CD4-positive, alpha-beta T cell treated with Interleukin-15 for 4 hours (primary cell): ENCODE measurements around the gene TSSK6.

Experiments used
- DNase-seq: peaks from one replicate; pipeline ENCODE4 v3.0.0-alpha.2; 2020; ENCODE audit warnings: low spot score

The TSSK6 gene

DNA sequence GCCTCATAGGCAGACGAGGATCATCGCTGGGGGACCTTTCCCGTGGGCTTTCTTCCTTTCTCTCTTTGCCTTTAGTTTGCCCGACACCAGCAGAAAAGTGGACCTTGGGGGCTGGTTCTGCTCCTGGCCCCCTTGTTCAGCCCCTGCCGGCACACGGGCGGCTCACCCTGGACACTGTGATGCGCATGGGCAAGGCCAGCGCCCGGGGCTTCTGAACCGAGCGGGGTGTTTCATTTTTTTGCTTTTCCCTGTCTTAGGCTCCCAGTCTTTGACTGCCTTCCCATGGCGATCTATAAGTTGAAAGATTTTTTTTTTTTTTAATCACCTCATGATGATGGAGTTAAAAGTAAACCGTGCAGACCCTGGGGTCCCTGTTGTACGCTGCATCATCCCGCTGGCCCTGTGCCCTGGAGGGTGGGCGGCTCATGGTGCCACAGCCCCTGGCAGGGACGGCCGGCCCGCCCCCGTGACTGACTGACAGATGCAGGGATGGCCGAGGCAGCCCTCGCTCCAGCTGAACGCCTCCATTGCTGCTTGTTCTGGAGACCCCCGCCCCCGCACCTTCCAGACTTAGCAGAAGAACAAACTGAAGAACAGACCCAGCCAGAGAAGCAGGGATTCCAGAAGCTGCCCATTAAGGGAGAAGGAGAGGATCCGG lies 9.6 kb downstream of the TSSK6 start:
- no peak for DNase-seq

DNA sequence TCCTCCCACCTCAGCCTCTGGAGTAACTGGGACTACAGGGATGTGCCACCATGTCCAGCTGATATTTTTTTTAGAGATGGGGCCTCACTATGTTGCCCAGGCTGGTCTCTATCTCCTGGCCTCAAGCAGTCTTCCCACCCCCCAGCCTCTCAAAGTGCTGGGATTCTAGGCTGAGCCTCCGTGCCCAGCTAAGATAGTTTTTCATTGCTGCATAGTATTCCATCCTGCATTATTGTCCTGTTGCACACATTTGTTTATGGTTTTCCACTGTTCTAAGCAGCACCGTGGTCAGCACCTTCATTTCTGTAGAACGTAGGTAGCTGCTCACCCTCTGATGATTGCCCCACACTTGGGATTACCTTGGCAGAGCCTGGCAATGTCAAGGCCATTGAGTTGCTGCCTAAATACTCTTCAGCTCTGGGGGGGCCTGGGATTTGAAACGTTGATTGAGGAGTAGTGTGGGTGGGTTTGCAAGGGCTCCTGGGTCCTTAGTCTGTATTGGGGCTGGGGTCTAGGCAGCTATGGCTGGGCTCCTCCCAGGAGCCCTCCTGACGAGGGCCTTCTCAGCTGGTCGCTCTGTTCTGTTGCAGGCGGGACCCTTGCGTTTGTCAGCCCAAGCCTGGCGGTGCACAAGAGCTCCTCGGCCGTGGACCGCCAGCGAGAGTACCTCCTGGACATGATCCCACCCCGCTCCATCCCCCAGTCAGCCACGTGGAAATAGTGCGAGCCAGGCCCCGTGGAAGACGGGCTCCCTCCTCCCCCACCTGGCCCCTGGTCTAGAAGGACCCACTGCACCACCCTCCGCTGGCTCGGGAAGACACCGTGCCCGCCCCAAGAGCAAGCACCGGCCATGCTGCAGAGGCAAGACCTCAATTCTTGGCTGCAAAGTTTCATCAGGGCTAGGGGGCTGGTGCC lies 10.3 kb downstream of the TSSK6 start:
- no peak for DNase-seq

DNA sequence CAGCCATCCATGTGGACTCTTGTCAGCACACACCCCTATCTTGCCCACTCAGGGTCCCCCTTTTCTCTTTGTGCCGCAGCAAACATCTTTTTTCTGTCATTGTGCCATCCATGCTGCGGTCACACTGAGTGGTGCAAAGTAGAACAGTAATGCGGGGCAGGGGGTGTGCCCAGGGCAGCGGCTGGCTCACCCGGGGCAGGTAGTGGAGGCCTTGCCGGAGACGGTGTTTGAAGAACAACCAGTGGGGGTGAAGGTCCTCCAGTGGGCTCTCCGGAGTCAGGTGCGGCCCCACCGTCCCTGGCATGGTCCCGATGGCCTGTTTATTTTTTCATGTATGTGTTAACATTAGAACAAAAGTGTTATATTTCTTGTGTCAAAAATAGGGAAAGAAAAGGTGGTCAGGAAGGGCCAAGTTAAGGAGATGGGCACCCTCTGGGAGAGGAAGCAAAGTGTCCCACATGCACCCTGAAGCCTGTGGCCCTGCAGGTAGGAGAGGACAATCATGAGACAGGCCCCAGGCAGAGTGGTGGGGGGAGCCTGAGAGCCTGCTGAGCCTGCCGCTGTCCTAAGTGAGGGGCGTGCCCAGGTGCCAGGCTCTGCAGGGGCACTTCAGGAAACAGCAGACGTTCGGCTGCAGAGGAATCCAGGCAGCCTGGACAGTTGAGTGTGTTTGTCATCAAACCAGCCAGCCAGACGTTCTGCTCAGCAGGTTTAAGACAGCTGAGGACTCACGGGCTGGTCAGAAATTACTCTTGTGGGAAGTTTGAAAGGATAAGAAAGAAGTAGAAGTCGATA lies 12.3 kb downstream of the TSSK6 start:
- DNase-seq, result no peak

DNA sequence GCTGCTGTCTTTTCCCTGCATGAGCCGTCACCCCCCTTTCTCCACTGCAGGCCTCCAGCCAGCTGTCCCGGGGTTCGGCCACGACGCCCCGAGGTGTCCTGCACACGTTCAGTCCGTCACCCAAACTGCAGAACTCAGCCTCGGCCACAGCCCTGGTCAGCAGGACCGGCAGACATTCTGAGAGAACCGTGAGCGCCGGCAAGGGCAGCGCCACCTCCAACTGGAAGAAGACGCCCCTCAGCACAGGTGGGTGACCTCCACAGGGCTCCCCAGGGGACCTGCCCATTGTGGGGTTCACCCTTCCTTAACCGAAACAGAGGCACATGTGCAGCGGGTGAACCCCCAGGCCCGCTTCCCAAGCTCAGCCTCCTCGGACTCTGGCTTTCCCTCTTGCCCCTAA lies 13.1 kb downstream of the TSSK6 start:
- no peak for DNase-seq

DNA sequence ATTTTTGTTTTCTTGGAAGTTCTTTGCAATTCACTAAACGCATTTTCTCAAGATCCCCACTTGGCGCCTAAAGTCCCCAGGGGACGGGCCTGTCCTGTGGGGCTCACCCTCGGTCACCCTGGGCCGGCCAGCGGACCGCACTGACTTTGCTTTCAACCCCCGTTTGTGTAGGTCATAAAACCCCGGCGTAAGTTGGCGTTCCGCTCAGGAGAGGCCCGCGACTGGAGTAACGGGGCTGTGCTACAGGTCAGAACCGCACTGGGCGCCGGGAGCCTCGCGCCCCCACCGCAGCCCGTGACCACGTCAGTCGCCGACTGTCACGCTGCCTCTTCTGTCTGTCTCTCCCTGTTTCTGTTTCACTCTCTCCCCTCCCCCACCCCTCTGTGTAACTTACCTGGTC lies 13.6 kb downstream of the TSSK6 start:
- DNase-seq, result no peak

DNA sequence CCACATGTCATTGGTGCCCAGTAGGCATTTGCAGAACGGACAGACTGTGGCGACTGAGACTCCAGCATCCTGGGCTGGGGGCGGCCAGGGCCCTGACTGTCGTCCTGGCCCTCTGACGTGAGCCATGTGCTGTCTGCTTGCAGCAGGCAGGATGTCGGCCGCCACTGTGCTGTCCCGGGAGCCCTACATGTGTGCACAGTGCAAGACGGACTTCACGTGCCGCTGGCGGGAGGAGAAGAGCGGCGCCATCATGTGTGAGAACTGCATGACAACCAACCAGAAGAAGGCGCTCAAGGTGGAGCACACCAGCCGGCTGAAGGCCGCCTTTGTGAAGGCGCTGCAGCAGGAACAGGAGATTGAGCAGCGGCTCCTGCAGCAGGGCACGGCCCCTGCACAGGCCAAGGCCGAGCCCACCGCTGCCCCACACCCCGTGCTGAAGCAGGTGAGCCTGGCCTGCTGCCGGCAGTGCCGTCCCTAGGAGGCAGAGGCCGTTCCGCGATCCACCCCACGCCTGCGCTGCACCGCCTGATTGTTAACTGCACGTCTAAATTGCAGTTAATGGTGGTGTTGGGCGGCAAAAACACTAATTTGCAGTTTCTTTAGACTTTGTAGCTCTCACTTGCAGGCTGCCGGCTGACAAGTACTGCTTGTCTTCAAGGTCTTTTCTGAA lies 14.2 kb downstream of the TSSK6 start:
- no peak for DNase-seq

DNA sequence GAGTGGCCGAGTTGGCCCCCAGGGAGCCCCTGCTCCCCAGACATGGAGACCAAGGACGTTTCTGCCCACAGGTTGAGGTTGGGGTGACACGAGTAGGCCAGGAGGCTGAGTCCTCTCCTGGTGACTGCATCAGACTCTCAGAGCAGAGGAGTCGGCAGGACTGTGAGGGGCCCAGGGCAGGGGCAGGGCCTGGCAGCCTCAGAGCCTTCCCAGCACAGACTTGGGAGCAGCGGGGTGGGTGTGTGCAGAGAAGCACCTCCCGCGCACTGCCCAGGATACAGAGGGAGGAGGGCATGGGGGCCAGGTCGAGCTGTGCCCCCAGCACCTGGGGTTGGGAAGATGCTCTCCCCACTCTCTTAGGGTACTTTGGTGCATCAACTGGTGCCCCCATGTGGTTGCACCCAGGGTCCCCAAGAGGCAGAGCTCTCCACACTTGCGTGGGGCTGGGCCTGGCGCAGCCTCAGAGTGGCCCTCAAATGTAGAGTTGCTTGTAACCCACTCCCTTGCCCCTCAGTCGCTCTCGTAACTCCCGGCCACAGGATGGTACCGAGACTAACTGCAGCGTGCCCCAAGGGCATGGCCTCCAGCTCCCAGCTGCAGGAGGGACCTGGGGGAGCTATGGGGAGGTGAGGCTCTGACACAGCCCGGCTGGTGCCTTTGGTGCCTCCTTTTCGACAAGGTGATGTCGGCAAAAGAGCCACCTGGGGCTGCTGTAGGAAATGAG lies 15.9 kb downstream of the TSSK6 start:
- no peak for DNase-seq

DNA sequence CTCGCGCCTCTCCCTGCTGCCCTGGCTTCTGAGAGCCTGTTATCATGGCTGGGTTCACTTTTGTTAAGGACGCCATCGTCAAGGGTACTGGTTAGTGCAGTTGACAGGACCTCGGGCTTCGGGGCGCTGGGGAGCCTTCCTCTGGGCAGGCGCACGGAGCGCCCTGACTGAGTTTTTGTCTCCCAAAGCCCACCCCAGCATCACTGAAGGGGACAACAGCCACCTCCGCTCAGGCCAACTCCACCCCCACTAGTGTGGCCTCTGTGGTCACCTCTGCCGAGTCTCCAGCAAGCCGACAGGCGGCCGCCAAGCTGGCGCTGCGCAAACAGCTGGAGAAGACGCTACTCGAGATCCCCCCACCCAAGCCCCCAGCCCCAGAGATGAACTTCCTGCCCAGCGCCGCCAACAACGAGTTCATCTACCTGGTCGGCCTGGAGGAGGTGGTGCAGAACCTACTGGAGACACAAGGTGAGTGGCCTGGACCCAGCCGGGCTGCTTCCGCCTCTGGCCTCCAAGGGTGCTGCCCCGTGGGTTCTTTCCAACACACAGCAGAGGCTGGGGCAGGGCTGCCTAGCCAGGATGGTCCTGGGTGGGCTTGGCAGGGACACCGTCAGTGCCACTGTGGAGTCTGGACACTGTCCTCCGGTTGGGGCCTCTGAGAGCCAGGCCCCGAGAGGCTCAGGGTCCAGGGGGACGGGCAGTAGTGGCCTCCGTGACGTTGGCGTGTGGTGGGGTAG lies 16.9 kb downstream of the TSSK6 start:
- no peak for DNase-seq

DNA sequence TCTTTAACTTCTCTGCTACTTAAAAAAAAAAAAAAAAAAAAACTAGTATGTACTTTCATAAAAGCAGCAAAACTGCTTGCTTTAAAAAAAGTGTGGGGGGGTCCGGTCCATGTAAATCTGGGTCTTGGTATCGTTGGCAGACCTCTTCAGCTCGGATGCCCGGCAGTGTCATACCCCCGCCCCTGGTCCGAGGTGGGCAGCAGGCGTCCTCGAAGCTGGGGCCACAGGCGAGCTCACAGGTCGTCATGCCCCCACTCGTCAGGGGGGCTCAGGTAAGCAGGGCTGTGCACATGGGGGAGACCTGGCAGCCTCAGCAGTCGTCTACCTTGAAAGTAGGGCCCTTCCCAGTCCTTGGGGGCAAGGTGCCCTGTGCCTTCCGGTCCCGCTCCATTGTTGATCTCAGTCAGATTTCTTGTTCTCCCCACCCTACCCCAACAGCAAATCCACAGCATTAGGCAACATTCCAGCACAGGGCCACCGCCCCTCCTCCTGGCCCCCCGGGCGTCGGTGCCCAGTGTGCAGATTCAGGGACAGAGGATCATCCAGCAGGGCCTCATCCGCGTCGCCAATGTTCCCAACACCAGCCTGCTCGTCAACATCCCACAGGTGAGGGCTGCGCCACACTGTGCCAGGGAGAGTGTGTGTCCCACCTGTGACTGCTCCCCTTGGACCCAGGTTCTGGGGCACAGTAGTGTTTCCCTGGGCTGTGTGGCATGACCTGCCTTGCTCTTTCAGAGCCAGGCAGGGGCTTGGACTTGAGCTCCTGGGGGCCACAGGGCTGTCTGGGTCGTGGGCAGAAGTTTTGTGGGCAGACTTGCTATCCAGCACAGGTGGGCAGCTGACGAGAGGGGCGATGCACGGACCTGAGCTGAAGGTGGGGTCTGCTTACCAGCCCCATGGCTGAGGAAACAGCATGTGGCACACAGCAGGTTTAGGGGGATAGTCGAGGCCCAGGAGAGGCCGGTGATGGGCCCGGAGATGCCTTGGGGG lies 19.4 kb downstream of the TSSK6 start:
- no peak for DNase-seq

DNA sequence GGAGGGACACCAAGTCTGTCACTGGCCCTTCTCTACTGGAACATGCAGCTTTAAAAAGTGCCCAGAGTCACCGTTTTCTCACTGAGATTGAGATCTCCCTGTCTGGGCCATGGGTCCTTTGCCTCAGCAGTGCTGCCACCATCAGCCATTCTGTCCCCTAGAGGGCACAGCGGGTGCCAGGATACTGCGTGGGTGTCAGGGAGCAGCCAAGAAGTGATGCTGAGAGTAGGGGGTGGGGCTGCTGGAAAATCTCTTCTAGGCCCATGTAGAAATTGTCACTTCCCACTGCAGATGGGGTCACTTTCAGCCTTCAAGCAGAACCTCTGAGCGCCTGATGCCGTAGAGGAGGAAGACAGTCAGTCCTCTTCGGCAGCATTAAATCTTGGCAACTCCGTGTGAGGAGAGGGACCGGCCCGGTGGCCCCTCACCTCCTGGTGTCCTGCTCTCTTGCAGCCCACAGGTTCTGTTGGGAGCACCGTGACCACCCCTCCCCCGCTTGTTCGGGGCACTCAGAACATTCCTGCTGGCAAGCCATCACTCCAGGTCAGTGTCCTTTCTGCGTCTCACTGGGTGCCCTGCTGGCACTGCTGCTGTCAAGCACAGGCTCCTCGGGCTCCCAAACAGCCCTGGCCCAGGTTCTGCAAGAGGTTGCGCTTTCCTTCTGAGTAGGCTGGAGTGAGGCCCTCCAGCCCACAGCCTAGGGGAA lies 21.4 kb downstream of the TSSK6 start:
- no peak for DNase-seq

DNA sequence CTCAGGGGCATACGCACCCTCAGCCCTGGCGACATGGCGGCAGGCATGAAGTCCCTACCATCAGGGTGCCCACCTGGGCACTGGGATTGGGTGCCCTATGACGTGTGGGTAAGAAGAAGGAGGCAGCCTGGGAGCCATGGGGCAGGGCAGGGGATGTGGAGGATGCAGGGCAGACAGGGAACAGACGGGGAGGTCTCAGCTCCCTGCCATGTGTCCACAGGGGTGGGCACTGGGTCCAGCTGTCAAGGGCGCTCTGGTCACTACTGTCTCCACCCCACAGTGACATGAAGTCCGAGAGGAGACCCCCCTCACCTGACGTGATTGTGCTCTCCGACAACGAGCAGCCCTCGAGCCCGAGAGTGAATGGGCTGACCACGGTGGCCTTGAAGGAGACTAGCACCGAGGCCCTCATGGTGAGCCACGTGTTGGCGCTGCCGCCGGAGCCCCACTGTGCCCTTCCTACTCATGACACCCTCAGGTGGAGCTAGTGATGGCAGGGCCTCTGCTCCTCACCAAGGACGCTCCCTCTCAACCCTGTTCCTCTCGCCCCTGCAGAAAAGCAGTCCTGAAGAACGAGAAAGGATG lies 23.2 kb downstream of the TSSK6 start:
- no peak for DNase-seq

DNA sequence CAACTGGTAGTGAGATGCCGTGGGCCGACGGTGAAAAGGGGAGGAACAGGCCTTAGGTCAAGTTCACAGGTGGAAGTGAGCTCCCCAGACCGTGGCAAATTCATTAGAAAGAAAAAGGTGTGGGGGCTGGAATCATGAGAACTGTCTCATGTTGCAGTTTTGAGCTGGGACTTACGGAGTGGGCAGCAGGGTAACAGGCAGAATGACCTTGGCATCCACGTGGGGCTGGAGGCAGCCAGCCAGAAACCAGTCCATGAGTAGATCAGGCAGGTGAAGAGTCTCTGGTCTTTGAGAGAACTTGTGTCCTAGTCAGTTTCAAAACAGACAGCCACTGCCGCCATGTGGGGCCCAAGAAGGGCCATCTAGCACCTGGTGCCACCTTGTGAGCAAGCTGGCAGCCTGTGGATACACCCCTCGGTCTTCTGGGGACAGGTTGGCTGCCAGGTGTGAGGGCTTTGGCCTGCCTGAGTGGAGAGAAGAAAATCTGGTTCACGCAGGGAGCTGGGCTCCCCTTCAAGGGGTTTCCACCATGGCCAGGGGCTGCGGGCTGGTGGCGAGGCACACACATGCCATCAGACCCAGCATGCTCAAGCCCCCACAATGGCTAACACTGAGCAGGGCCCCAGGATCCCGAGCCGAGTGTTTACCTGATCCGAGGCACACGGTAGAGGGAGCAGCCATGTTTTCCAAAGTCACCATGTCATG lies 23.9 kb downstream of the TSSK6 start:
- no peak for DNase-seq

DNA sequence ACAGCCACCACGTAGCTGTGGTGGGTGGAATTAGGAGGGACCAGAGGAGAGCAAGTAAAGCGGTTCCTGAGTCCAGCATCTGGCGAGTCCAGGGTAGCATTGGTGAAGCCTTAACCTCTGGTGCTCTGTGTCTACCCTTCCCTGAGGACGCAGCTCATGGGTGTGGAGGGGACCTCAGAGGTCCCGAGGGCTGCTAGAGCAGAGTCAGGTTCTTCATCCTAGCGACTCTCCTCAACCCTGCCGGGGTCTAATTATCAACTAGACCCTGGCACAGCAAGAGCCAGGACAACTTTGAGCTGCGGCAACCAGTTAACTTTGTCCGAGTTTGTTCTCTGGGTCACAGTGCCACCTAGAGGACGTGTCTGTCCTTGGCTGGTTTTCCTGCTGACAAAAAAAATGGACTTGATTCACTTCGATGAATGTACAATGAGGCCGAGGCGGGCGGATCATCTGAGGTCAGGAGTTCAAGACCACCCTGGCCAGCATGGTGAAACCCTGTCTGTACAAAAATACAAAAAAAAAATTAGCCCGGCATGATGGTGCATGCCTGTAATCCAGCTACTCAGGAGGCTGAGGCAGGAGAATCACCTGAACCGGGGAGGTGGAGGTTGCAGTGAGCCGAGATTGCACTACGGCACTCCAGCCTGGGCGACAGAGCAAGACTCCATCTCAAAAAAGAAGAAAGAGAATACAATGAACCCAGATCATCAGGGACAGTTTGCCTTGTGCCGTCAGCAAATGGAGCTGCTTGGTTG lies 25.0 kb downstream of the TSSK6 start:
- DNase-seq, result peak; percentile 85

DNA sequence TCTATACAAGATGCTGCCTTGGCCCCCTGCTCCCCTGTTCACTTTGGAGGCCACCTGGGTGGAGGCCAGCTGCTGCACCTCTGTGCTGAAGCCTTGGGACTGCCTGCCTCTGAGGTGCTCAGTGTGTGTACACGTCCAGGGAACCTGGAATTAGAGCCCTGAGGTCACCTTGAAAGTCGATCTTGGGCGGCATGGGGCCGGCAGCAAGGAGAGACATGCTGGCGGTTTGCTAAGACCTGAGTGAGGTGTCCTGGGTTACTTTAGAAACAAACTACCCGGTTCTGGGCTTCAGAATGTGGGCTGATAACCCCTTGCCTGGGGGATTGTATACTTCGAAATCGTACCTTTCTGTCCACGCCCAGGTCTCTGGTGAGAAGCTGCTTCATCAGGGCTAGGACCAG lies 25.5 kb downstream of the TSSK6 start:
- DNase-seq, result no peak

DNA sequence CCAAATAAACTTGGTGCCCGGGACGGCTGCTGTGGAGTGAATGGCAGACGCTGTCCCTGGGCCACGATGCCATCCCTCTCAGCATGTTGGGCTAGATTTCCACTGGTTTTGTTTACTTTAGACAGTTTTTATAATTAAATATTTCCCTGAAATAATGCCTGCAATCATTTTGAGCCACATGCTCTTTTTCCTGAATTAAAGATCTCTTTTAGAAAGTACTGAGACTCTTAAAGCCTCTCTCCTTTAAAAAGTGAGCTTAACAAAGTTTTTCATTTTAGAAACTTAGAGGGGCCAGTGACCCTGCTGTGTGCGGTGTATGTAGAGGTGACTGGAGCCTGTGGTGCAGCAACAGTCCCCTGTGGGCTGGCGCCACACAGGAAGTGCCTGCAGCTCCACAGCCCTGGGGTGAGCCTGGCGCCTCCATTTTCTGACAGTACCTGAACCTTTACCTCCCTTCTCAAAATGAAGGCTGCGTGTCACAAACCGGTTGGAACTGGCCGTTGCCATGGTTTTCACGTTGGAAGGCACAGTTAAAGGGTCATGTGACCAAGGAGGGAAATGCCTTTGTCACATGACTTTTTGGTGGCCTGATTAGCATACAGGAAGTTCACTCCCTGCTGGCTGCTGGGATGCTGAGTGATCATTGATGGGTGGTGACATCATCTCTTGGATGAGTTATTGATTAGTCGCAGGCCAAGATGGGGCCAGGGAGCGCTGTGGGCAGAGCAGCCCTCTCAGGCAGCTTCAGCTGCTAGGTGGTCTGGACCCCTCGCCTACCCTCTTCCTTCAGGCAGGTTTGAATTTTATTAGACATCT lies 26.3 kb downstream of the TSSK6 start:
- peak; percentile 96 for DNase-seq
